Smooth muscle cell of the brain vasculature (primary cell): ENCODE data around the gene WSCD2.

Source experiments
- DNase-seq: peaks from one replicate; pipeline ENCODE4 v3.0.0-alpha.2; 2012; ENCODE audit warnings: low read depth, low spot score

WSCD2 gene

DNA sequence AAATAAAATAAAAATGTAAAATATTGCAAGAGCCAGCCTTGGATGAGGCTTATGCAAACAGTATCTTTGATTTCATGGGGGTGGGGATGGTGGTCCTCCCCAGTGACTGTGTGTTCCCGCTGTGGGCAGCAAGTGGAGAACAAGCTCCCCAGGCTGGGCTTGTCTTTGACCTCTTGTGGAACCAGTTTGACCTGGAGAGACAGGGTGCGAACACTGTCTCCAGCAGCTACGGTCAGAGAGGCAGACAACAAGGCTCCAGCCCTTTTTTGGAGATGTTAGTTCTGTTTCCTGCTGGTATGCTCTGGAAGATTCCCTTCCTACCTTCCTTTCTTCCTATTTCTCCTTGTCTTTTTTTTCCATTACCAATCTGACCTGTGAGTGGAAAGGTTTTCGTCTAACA, 21.8 kb upstream of the WSCD2 start:
- no peak for DNase-seq

DNA sequence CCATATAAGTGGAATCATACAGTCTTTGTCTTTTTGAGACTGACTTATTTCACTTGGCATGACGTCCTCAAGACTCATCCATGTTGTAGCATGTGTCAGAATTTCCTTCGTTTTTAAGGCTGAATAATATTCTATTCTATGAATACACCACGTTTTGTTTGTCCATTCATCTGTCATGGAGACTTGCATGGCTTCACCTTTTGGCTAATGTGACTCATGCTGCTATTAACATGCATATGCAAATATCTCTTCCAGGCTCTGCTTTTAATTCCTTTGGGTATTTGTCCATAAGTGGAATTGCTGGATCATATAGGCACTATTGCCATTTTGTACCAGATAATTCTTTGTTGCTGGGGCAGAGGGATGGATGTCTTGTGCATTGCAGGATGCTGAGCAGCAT, 19.6 kb upstream of the WSCD2 start:
- DNase-seq: no peak

DNA sequence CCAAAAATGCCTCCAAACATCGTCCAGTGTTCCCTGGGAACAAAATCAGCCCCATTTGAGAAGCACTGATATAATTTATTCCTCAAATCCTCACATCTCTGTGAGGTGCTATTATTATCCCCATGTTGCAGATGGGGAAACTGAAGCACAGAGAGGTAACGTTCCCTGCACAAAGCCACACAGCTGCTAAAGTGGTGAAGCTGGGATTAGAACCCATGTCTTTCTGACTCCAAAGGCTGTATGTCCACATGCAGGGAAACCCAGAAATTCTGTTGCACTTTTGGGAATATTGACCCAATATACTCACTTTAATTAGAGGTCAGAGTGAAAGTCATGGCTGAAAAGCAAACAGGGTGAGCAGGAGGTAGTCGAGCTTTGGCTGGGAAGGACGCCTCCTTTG, 19.1 kb upstream of the WSCD2 start:
- DNase-seq: no peak

DNA sequence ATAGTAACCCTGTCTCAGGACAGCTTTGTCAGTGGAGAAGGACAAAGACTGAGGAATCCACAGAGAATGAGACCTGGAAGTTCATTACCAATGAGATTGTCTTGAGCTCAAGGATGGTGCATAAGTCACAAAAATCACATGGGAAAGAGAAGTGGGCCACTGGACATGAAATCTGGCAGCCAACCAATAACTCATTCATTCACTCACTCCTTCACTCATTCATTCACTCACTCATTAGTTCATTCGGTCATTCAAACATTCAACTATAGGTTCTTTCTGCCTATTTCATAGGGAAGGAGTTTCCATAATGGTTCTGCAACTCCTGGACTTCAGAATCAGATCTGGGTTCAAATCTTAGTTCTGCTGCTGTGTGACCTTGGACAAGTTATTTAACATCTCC, 18.2 kb upstream of the WSCD2 start:
- no peak for DNase-seq

- no peak for DNase-seq
These were observed 16.1 kb upstream of the WSCD2 start for GRCh38 chr12:108112832-108113556.

GRCh38 chr12:108115123-108116121, 13.7 kb upstream of the WSCD2 start:
- DNase-seq: no peak

DNA sequence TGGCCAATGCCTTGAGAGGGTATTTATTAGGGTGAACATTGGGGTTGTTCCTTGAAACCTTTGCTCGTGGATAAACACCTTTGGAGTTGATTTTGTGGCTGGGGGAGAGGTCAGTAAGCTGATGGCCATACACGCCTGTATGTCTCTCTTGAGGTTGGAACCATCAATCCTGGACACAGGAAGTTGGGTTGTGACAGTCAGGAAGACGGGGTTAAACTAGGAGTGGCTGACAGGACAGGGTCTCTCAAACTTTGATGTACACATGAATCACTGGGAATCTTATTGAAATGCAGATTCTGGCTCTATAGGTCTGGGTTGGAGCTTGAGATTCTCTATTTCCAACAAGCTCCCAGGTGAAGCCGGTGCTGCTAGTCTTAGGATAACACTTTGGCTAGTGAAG, 12.8 kb upstream of the WSCD2 start:
- no peak for DNase-seq

- no peak for DNase-seq
These were observed 12.4 kb upstream of the WSCD2 start for GRCh38 chr12:108116699-108117098.

DNA sequence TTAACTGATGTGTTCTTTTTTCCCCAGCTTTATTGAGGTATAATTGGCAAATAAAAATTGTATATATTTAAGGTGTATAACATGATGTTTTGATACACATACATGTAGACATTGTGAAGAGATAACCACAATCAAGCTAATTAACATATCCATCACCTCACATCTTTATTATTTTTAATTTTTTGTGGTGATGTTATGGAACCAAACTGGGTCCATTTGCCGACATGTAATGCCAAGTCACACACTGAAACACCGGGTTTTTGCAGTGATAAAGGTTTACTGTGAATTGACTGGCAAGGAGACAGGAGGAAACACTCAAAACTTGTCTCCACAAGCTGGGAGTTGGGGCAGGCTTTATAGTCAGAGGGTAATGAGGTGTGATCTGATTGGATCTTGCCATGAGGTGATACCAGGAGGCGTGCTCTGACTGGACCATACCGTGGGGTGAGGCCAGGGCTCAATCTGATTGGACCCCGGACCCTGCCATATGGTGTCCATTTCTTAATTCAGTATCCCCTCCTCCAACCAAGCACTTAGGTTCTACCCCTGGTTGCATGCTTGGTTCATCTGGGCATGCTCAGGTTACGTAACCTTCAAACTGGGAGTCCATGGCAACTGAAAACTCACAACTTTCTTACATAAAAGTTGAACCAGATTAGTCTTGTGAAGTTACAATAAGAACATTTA, 11.8 kb upstream of the WSCD2 start:
- DNase-seq: no peak

DNA sequence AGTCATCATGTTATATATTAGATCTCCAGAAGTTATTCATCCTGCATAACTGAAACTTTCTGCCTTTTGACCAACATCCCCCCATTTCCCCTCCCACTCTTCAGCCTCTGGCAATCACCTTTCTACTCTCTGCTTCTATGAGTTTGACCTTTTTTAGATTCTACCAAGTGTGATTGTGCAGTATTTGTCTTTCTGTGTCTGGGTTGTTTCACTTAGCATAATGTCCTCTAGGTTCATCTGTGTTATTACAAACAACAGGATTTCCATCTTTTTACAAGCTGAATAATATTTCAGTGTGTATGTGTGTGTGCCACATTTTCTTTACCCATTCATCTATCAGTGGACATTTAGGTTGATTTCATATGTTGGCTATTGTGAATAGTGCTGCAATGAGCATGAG, 11.2 kb upstream of the WSCD2 start:
- no peak for DNase-seq

DNA sequence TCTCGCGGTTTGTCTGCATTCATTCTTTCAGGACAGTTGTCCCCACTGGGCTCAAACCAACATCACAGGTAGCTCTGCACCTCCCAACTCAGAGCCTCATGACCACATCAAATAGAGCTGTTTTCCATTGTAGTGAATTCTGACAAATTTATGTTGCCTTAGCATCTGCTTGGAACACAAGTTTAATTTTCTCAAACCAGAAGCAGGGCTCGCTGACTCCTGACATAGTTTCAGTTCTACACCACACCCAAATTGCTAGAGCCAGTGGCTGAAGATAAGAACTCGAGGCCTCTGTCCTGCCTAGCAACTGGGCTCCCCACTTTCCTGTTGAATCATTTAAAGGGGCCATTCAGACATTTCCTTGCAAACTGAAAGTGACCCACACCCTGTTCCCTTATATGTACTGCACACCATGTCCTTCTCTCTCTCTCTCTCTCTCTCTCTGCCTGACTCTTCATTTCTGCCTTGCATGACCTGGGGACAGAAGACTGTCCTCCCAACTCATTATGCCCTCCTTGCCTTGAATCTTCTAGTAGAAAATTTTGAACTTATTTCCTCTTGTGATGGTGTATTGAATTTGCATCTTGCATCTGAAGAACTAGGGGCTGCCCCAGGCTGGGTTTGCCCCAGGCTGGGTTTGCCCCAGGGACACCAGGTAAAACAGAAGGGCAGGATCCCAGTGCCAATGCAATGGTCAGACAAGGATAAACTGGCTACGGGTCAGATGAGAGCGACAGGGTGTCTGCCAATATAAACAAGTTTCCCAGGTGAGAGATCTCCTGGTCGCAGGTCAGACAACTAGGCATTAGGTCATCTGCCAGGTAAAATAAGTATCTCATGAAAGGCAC, 9.7 kb upstream of the WSCD2 start:
- DNase-seq: no peak

DNA sequence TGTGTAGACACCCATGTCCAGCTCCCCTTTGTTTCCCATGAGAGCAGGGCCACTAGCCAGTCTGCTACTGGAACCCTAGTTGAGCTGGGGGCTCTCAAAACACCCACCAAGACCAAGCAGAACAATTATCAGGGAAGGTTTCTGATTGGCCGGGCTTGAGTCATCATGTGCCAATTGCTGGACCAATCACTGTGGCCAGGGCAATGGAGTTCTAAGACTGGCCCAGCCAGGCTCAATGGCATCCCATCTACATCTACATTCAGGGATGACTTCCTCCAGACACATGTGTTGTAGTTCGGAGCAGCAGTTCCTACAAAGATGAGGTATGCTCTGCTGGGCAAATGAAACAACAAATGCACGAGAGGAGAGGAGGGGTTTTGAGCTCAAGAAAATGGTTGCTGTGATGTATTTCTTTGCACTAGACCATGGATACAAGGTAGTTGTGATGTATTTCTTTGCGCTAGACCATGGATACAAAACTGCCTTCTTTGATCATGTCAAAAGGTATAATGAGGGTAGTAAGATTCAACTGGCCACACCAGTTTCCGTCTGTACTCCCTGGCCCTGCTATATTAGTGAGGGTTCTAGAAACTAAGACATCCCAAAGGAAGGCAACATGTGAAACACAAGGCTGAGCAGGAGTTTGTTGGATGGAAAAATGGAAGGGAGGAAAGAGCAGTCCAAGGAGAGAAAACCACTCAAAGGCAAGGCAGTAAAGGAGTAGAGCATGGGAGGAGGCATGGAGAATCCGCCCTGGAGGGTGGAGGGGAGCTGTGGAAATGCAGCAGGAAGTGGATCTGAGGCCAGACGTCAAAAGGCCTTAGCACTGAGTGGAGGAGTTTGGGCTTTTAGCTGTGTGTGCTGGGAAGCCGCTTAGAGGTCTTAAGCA, 8.9 kb upstream of the WSCD2 start:
- no peak for DNase-seq

DNA sequence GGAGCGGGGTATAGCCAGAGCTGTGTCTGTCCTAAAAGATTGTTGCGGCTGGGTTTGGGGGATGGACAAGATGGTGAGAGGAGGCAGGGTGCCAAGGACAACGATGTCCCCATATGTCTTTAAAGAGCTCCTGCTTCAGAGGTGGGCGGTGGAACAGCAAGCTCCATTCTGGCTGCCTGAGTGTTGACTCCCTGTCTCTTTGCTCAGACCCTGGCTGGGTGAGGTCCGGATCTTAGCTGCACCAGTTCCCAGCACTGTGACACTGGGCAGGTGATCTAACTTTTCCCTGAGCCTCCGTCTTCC, 8.3 kb upstream of the WSCD2 start:
- DNase-seq: no peak

- no peak for DNase-seq
These were observed 7.8 kb upstream of the WSCD2 start for GRCh38 chr12:108121320-108121719.

DNA sequence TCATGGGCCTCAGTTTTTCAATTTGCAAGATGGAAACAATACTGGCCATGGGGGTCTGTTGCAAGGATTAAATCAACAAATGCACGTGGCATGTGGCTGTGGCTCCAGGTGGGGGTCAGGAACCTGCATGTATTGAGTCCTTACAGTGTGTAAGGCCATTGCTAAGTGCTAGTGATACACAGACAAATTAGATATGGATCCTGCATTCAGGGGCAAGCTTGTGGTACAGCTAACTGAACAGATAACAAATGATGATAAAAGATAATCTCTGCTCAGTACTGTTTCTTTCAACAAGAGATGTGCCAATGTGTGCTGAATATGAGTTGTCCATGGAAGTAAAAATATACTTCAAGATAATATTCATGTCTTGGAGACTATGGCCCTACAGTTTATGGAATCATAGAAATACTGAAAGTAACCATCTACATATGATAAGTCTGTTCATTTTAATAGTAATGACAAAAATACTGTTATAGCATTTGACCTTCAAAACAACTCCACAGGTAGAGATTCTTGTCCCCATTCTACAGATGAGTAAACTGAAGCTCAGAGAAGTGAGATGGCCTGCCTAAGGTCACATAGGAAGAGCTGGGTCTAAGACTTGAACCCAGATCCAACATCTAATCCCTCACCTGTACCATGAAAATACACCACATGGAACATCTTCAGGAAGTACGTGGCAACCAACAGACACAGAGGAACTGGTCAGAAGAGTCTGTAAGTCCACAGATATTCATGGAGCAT, 7.2 kb upstream of the WSCD2 start:
- no peak for DNase-seq

DNA sequence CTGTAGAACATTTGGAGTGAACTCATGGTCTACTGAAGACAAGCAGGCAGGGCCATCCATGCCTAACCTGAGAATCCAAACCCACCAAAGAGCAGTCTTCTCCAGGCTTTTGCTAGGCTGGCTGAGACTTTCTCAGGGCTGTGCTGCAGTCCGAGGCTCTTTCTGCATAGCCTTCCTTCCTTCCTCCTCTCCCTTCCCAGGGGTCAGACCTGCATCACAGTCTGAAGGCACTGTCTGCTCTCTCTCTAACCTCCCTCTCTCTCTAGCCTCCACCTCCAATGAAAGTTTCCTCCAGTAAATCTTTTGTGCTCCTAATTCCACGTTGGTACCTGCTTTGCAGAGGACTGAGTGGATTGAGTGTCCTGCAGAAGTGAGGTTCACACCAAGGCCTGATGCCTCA, 6.4 kb upstream of the WSCD2 start:
- DNase-seq: no peak

DNA sequence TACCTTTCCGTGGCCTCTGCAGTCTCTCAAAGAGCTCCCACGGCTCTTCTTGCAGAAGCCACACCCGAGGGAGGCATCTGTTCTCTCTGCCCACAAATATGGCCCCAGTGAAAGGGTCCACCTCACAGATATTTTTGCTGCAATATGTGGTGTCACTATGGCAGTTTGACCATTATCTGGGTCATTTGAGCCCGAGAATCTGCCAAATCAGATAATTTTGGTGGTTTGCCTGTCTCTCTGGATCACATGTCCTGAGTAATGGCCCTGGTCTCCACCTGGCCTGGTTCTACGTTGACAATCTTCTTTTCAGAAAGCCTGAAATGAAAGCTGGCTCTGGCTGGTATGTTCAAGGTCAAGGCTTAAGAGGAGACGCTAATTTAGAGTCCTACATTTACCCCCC, 5.7 kb upstream of the WSCD2 start:
- DNase-seq: no peak

- no peak for DNase-seq
These were observed 4.0 kb upstream of the WSCD2 start for GRCh38 chr12:108125073-108125472.

GRCh38 chr12:108126212-108126611, 2.9 kb upstream of the WSCD2 start:
- no peak for DNase-seq

GRCh38 chr12:108126990-108127501, 2.0 kb upstream of the WSCD2 start:
- DNase-seq: no peak
